GM21381 (cell line): ENCODE results near the gene JAG1.

Experiments
- ATAC-seq: cut with Tn5 transposase; IDR thresholded peaks from one replicate; pipeline ENCODE4 v1.9.1; 2021; ENCODE audit warnings: mild to moderate bottlenecking, moderate library complexity; ENCODE audit not compliant: unreplicated experiment

JAG1 gene

GRCh38 chr20:10669843-10670446 lies 3.9 kb downstream of the JAG1 start:
- no peak for ATAC-seq

GRCh38 chr20:10668677-10669368 lies 5.0 kb downstream of the JAG1 start:
- no peak for ATAC-seq

- no peak for ATAC-seq
These were observed 6.1 kb downstream of the JAG1 start for GRCh38 chr20:10667560-10668167.

- no peak for ATAC-seq
These were observed 6.8 kb downstream of the JAG1 start for GRCh38 chr20:10667077-10667401.

GRCh38 chr20:10666221-10667076 lies 7.3 kb downstream of the JAG1 start:
- ATAC-seq, result no peak

- no peak for ATAC-seq
These were observed 8.0 kb downstream of the JAG1 start for GRCh38 chr20:10665791-10666190.

GRCh38 chr20:10665027-10665561 lies 8.7 kb downstream of the JAG1 start:
- no peak for ATAC-seq

- no peak for ATAC-seq
These were observed 10.0 kb downstream of the JAG1 start for GRCh38 chr20:10663756-10664155.

- ATAC-seq, result no peak
These were observed 10.9 kb downstream of the JAG1 start for GRCh38 chr20:10662661-10663458.

- no peak for ATAC-seq
These were observed 11.6 kb downstream of the JAG1 start for GRCh38 chr20:10662151-10662550.

GRCh38 chr20:10661261-10661660 lies 12.5 kb downstream of the JAG1 start:
- ATAC-seq, result no peak

- ATAC-seq, result no peak
These were observed 13.1 kb downstream of the JAG1 start for GRCh38 chr20:10660661-10661060.

GRCh38 chr20:10659651-10660601 lies 13.9 kb downstream of the JAG1 start:
- ATAC-seq, result no peak

GRCh38 chr20:10658876-10659632 lies 14.7 kb downstream of the JAG1 start:
- no peak for ATAC-seq

GRCh38 chr20:10658051-10658823 lies 15.6 kb downstream of the JAG1 start:
- ATAC-seq, result no peak

GRCh38 chr20:10657453-10657852 lies 16.3 kb downstream of the JAG1 start:
- no peak for ATAC-seq

- no peak for ATAC-seq
These were observed 17.8 kb downstream of the JAG1 start for GRCh38 chr20:10655720-10656669.
